Neural progenitor cell (in vitro differentiated cells): Measurements from ENCODE around the gene BLOC1S1. TPM values are rescaled to one million over a fixed set of nuclear protein-coding genes. Genes with fewer than 3 reads are reported as not detected.

Source experiments
- DNase-seq: peaks from one replicate; pipeline ENCODE4 v3.0.0-alpha.2; 2016; ENCODE audit warnings: low spot score
- H2AFZ ChIP-seq: fragments of 200-600 bp; sonication (generic); replicated peaks from 2 replicates; pipeline ENCODE4 v1.6.1; 2016; ENCODE audit warnings: antibody characterized with exemption
- H3F3A ChIP-seq: fragments of 200-600 bp; sonication (generic); 2 replicates; pipeline ENCODE4 v1.6.1; 2016; ENCODE audit warnings: antibody characterized with exemption, low read depth
- H3K27ac ChIP-seq: fragments of 200-600 bp; sonication (generic); 2 replicates; pipeline ENCODE4 v1.5.1; 2016; ENCODE audit warnings: mild to moderate bottlenecking
- H3K27me3 ChIP-seq: fragments of 200-600 bp; sonication (generic); 2 replicates; pipeline ENCODE4 v1.6.1; 2016; ENCODE audit warnings: mild to moderate bottlenecking, moderate library complexity
- H3K36me3 ChIP-seq: fragments of 200-600 bp; sonication (generic); 2 replicates; pipeline ENCODE4 v1.5.1; 2016
- H3K4me1 ChIP-seq: fragments of 200-600 bp; sonication (generic); 2 replicates; pipeline ENCODE4 v1.6.1; 2016; ENCODE audit warnings: mixed run types
- H3K4me2 ChIP-seq: fragments of 200-600 bp; sonication (generic); 2 replicates; pipeline ENCODE4 v1.6.1; 2016
- H3K4me3 ChIP-seq: fragments of 200-600 bp; sonication (generic); 2 replicates; pipeline ENCODE4 v1.5.1; 2016
- H3K79me2 ChIP-seq: fragments of 200-600 bp; sonication (generic); 2 replicates; pipeline ENCODE4 v1.6.1; 2016; ENCODE audit warnings: low read depth
- H3K9ac ChIP-seq: fragments of 200-600 bp; sonication (generic); 2 replicates; pipeline ENCODE4 v1.6.1; 2016
- H3K9me3 ChIP-seq: fragments of 200-600 bp; sonication (generic); 2 replicates; pipeline ENCODE4 v1.5.1; 2016; ENCODE audit warnings: low read depth
- H4K20me1 ChIP-seq: fragments of 200-600 bp; sonication (generic); 2 replicates; pipeline ENCODE4 v1.6.1; 2016; ENCODE audit warnings: low read depth
- H3K27ac Mint-ChIP-seq: 3 replicates; pipeline ENCODE4 v1.8.0; 2021; ENCODE audit warnings: mixed read lengths
- H3K27me3 Mint-ChIP-seq: 2 replicates; pipeline ENCODE4 v1.8.0; 2022; ENCODE audit warnings: low read depth, mild to moderate bottlenecking, inconsistent platforms, moderate library complexity, mixed read lengths; ENCODE audit not compliant: insufficient read depth
- H3K36me3 Mint-ChIP-seq: 3 replicates; pipeline ENCODE4 v1.8.0; 2021; ENCODE audit warnings: mixed read lengths
- H3K4me1 Mint-ChIP-seq: 3 replicates; pipeline ENCODE4 v1.8.0; 2021; ENCODE audit warnings: mixed read lengths
- H3K4me3 Mint-ChIP-seq: 3 replicates; pipeline ENCODE4 v1.8.0; 2021; ENCODE audit warnings: mild to moderate bottlenecking, moderate library complexity, mixed read lengths
- H3K9me3 Mint-ChIP-seq: 3 replicates; pipeline ENCODE4 v1.8.0; 2020; ENCODE audit warnings: mixed read lengths
- CTCF ChIP-seq: fragments of 200-600 bp; sonication (generic); IDR thresholded peaks from 2 replicates; pipeline ENCODE4 v1.5.1; 2017; ENCODE audit warnings: antibody characterized with exemption, mild to moderate bottlenecking
- EZH2 ChIP-seq: fragments of 200-600 bp; sonication (generic); IDR thresholded peaks from 2 replicates; pipeline ENCODE4 v1.6.1; 2017; ENCODE audit warnings: antibody characterized with exemption, mild to moderate bottlenecking, moderate library complexity
- EZH2phosphoT487 ChIP-seq: fragments of 200-600 bp; sonication (generic); IDR thresholded peaks from 2 replicates; pipeline ENCODE4 v1.6.1; 2017; ENCODE audit warnings: antibody characterized with exemption
- total RNA-seq: library from RNA; depleted of rRNA; stranded (reverse); fragments of >200 nt; gene quantifications from 2 replicates; pipeline ENCODE4 v1.2.3, GENCODE V29; 2015; ENCODE audit warnings: low replicate concordance

The BLOC1S1 gene
- total RNA-seq, 1 donor from 2014 or later: 48.1 TPM

- no peaks in the 10 kb centered on the region for H4K20me1 ChIP-seq
- DNase-seq: no peak
- no peak overlapping the region for H3K27ac ChIP-seq
- H3K9ac ChIP-seq: no peak overlapping the region
- H2AFZ ChIP-seq: peak overlapping the region; percentile 87
- H3F3A ChIP-seq: peaks cover 38% of the 10 kb centered on the region
- H3K9me3 ChIP-seq: no peaks in the 10 kb centered on the region
- H3K27ac Mint-ChIP-seq: peak overlapping the region; percentile 97
- H3K27me3 ChIP-seq: peaks cover 15% of the 10 kb centered on the region
- TF ChIP-seq EZH2 (no peak), CTCF (no peak), EZH2phosphoT487 (no peak)
- H3K4me1 Mint-ChIP-seq: peaks cover 41% of the 10 kb centered on the region
- peak overlapping the region; percentile 79 for H3K4me2 ChIP-seq
- peaks cover 6% of the 10 kb centered on the region for H3K9me3 Mint-ChIP-seq
- H3K79me2 ChIP-seq: peaks cover 16% of the 10 kb centered on the region
- H3K36me3 Mint-ChIP-seq: peaks cover 3% of the 10 kb centered on the region
- H3K4me1 ChIP-seq: peaks cover 31% of the 10 kb centered on the region
- peaks cover 18% of the 10 kb centered on the region for H3K27me3 Mint-ChIP-seq
- H3K4me3 Mint-ChIP-seq: peak overlapping the region; percentile 92
- H3K4me3 ChIP-seq: peak overlapping the region; percentile 88
- H3K36me3 ChIP-seq: no peaks in the 10 kb centered on the region
These were observed 579 bp upstream of the BLOC1S1 start for GRCh38 chr12:55715169-55715764.

DNA sequence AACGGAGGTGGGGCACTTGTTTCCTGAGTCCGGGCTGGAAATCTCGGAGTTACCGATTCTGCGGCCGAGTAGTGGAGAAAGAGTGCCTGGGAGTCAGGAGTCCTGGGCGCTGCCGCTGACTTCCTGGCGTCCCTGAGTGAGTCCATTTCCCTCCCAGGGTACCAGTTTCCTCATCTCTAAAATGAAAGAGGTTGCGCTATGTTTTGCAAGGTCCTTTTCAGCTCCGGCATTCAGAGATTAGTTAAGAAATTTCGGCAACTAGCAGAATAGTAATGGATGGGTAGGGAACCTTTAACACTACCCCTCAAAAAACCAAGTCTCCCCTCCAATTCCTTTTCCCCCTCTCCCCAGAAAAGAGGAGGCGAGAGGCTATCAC lies 724 bp downstream of the BLOC1S1 start:
- peaks cover 16% of the 10 kb centered on the region for H3K79me2 ChIP-seq
- peaks cover 31% of the 10 kb centered on the region for H3K4me1 ChIP-seq
- no peaks in the 10 kb centered on the region for H3K36me3 ChIP-seq
- H3K4me3 ChIP-seq: peak overlapping the region; percentile 88
- H3K4me1 Mint-ChIP-seq: peaks cover 41% of the 10 kb centered on the region
- peaks cover 3% of the 10 kb centered on the region for H3K36me3 Mint-ChIP-seq
- H3K4me3 Mint-ChIP-seq: peak overlapping the region; percentile 92
- H3K27ac ChIP-seq: peak overlapping the region; percentile 85
- no peaks in the 10 kb centered on the region for H4K20me1 ChIP-seq
- peaks cover 20% of the 10 kb centered on the region for H3K27me3 Mint-ChIP-seq
- H3F3A ChIP-seq: peaks cover 38% of the 10 kb centered on the region
- peak overlapping the region; percentile 59 for H3K9ac ChIP-seq
- peak overlapping the region; percentile 79 for H3K27ac Mint-ChIP-seq
- peak overlapping the region; percentile 87 for H2AFZ ChIP-seq
- no peak for DNase-seq
- H3K4me2 ChIP-seq: peak overlapping the region; percentile 79
- H3K27me3 ChIP-seq: peaks cover 12% of the 10 kb centered on the region
- H3K9me3 Mint-ChIP-seq: peaks cover 6% of the 10 kb centered on the region
- TF ChIP-seq CTCF (no peak), EZH2 (no peak), EZH2phosphoT487 (no peak)
- H3K9me3 ChIP-seq: no peaks in the 10 kb centered on the region

DNA sequence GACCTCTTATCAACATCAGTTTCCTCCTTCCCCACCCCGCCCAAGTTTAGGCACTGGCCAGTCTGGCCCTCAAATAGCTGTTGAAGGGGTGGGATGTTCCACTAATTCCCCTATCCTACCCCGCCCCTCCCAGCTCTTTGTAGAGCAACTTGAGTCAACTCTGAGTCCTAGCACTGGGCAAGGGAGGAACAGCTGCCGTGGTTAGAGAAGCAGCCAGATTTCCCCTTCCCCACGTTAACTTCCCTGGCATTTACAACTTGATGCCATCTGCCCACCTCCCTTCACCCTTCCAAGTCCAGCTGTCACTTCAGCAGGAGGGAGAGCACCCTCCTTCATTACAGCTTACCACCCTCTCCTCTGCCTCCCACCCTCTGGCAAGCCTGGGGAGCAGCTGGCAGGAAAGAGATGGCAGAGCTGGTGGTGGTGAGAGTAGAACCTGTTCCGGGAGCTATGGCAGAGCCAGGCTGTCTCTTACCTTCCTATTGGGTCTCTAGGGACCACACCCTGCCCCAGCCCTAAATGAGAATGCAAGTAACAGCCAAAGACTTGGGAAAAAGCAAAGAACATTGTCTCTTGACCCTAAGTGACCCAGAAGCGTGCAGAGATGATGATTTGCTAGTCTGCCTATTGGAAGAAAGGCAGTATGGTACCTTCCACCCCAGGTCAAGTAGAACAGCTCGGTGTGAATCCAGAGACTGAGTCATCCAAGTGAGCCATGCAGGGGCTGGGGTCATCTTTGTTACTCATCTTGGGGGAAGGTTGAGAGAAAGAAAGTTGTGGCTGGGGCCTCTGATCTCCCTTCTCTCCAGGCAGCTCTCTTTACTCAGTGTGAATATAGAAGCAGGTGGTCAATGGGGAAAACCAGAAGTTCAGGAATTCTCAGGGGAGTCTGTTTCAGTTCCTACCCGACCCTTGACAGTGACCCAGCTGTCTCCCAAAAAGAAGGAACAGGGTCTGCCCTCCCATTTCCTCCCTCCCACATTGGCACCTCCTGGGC lies 1.5 kb downstream of the BLOC1S1 start:
- H2AFZ ChIP-seq: peak overlapping the region; percentile 87
- H3K27ac ChIP-seq: peak overlapping the region; percentile 86
- H3K9ac ChIP-seq: no peak overlapping the region
- H3K27me3 Mint-ChIP-seq: peaks cover 20% of the 10 kb centered on the region
- peaks cover 16% of the 10 kb centered on the region for H3K79me2 ChIP-seq
- H3K36me3 Mint-ChIP-seq: peaks cover 3% of the 10 kb centered on the region
- H3K4me3 Mint-ChIP-seq: peak overlapping the region; percentile 92
- H3K4me1 Mint-ChIP-seq: peaks cover 41% of the 10 kb centered on the region
- H3K4me1 ChIP-seq: peaks cover 31% of the 10 kb centered on the region
- H3K9me3 Mint-ChIP-seq: peaks cover 6% of the 10 kb centered on the region
- H4K20me1 ChIP-seq: no peaks in the 10 kb centered on the region
- H3K27ac Mint-ChIP-seq: peak overlapping the region; percentile 63
- no peaks in the 10 kb centered on the region for H3K36me3 ChIP-seq
- TF ChIP-seq EZH2phosphoT487: no peak
- TF ChIP-seq CTCF: no peak
- TF ChIP-seq EZH2: no peak
- H3K9me3 ChIP-seq: no peaks in the 10 kb centered on the region
- H3K4me3 ChIP-seq: peak overlapping the region; percentile 88
- peak; percentile 43 for DNase-seq
- H3K4me2 ChIP-seq: peak overlapping the region; percentile 79
- peaks cover 4% of the 10 kb centered on the region for H3K27me3 ChIP-seq
- H3F3A ChIP-seq: peaks cover 38% of the 10 kb centered on the region
